Neural progenitor cell (in vitro differentiated cells): ENCODE measurements around the gene ZDHHC17.

Experiments used
- CTCF ChIP-seq: fragments of 200-600 bp; sonication (generic); IDR thresholded peaks from 2 replicates; pipeline ENCODE4 v1.5.1; 2017; ENCODE audit warnings: antibody characterized with exemption, mild to moderate bottlenecking
- EZH2 ChIP-seq: fragments of 200-600 bp; sonication (generic); IDR thresholded peaks from 2 replicates; pipeline ENCODE4 v1.6.1; 2017; ENCODE audit warnings: antibody characterized with exemption, mild to moderate bottlenecking, moderate library complexity
- EZH2phosphoT487 ChIP-seq: fragments of 200-600 bp; sonication (generic); IDR thresholded peaks from 2 replicates; pipeline ENCODE4 v1.6.1; 2017; ENCODE audit warnings: antibody characterized with exemption

GRCh38 chr12:76878099-76878898 is 114.4 kb downstream of the ZDHHC17 start:
- TF ChIP-seq CTCF (peak; percentile 46), EZH2phosphoT487 (no peak), EZH2 (no peak)
